ENCODE data around the gene ADAMTS17. TPM values are rescaled to one million over a fixed set of nuclear protein-coding genes. Genes with fewer than 3 reads are reported as not detected.

Gene ADAMTS17
- total and polyA plus RNA-seq, 9 of the 15 experiments (the other 6 are each of a cell fraction or from before 2014, with no cell fraction given) = 0.01 to 0.14 (median 0.07) TPM; not detected in 6

DNA sequence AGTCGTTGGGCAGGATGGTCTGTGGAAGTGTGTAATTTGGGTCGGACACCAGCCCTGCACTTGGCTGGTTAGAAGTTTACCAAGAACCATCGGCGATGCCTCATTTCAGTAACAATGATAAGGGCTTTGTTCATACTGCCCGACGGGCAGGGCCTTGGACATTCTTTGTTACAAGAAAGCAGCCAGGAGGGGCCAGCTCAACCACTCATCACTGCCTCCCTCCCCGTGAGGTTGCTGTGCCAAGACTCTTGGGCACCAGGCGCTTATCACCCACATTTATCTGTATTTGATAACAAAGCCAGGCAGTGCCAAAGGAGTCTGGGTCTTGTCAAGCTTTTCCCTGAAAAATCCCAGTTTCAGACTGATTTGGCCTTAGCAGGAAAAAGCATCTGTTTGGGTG lies 235.0 kb downstream of the ADAMTS17 start:
- no peak overlapping the region for H3K4me3 ChIP-seq
- H3K9me3 ChIP-seq (replicated peaks; ENCODE audit: control insufficient read depth, insufficient read depth, low read depth, low read length) = no peaks in the 10 kb centered on the region
- no peak overlapping the region for H3K4me2 ChIP-seq (ENCODE audit: insufficient read depth, low read length)
- H3K79me2 ChIP-seq (ENCODE audit: control insufficient read depth, insufficient read depth, low read length) = no peaks in the 10 kb centered on the region
- ChIA-PET CTCF (ENCODE audit: low intra/inter-chr PET ratio) (no interaction called here), POLR2A (no interaction called here)
- 0 out of 2 replicates have a peak, but pooled peaks cover 3% of the 10 kb centered on the region for H4K20me1 ChIP-seq (replicated peaks; ENCODE audit: control insufficient read depth, insufficient read depth, low read length)
- H3K27ac ChIP-seq (ENCODE audit: extremely low read depth, low read depth, low read length) = no peak overlapping the region
- peaks cover 5 to 58% of the 10 kb centered on the region in 2 experiments; a peak in 4 of 5 replicates for H3K27me3 ChIP-seq (ENCODE audit: control insufficient read depth in 2 of 2, insufficient read depth in 2 of 2, low read length in 2 of 2)
- H3K4me1 ChIP-seq (replicated peaks in 1 of 2; ENCODE audit: control insufficient read depth in 2 of 2, insufficient read depth in 2 of 2, low read length in 2 of 2) = no peaks in the 10 kb centered on the region; a peak in 1 of 5 replicates
- H3K36me3 ChIP-seq (ENCODE audit: control insufficient read depth, insufficient read depth, low read length) = no peaks in the 10 kb centered on the region
- no peaks in the 10 kb centered on the region for H3K9me1 ChIP-seq (ENCODE audit: control insufficient read depth, insufficient read depth, low read length)
- intact Hi-C loops (cut with micrococcal nuclease) (no loop called here), in situ Hi-C loops (cut with MboI) (no loop called here)
- no peak overlapping the region for H2AFZ ChIP-seq (ENCODE audit: low read depth, low read length)
- 0% methylated on average over 7 of the region's 8 CpGs for WGBS (ENCODE audit: insufficient coverage, low coverage, missing lambda C conversion rate)
- no TSS peak for BruUV-seq (replicated peaks)
- ATAC-seq (no peak), FAIRE-seq (no peak), DNase-seq (ENCODE audit: extremely low read depth in 1 of 4, low spot score in 3 of 4) (no peak)
- TF ChIP-seq SP2 (IDR thresholded peaks at IDR 0.05; ENCODE audit: extremely low read depth, low read depth, low read length, poor library complexity, severe bottlenecking) (no peak), HNRNPH1 (optimal IDR thresholded peaks at IDR 0.05; ENCODE audit: low read depth, low read length) (no peak), ZNF717 (CRISPR knock-in tag; IDR thresholded peaks at IDR 0.05) (no peak), MYNN (IDR thresholded peaks at IDR 0.05) (no peak), MYNN (CRISPR knock-in tag; IDR thresholded peaks at IDR 0.05) (no peak), TEAD1 (CRISPR knock-in tag; IDR thresholded peaks at IDR 0.05) (no peak), SIX5 (IDR thresholded peaks at IDR 0.05; ENCODE audit: borderline replicate concordance in 1 of 2, insufficient read depth in 1 of 2, low read depth in 1 of 2, low read length in 2 of 2) (no peak), NUFIP1 (IDR thresholded peaks at IDR 0.05; ENCODE audit: partially characterized antibody) (no peak), ZEB2 (IDR thresholded peaks at IDR 0.05) (no peak), RBFOX2 (IDR thresholded peaks at IDR 0.05; ENCODE audit: low read depth, low read length) (no peak), ELF2 (CRISPR knock-in tag; IDR thresholded peaks at IDR 0.05) (no peak), XRCC3 (IDR thresholded peaks at IDR 0.05) (no peak)
- TF ChIP-seq, protein P1, sequence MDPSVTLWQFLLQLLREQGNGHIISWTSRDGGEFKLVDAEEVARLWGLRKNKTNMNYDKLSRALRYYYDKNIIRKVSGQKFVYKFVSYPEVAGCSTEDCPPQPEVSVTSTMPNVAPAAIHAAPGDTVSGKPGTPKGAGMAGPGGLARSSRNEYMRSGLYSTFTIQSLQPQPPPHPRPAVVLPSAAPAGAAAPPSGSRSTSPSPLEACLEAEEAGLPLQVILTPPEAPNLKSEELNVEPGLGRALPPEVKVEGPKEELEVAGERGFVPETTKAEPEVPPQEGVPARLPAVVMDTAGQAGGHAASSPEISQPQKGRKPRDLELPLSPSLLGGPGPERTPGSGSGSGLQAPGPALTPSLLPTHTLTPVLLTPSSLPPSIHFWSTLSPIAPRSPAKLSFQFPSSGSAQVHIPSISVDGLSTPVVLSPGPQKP (CRISPR knock-in tag; IDR thresholded peaks at IDR 0.05) = no peak
- TF ChIP-seq, protein P2, sequence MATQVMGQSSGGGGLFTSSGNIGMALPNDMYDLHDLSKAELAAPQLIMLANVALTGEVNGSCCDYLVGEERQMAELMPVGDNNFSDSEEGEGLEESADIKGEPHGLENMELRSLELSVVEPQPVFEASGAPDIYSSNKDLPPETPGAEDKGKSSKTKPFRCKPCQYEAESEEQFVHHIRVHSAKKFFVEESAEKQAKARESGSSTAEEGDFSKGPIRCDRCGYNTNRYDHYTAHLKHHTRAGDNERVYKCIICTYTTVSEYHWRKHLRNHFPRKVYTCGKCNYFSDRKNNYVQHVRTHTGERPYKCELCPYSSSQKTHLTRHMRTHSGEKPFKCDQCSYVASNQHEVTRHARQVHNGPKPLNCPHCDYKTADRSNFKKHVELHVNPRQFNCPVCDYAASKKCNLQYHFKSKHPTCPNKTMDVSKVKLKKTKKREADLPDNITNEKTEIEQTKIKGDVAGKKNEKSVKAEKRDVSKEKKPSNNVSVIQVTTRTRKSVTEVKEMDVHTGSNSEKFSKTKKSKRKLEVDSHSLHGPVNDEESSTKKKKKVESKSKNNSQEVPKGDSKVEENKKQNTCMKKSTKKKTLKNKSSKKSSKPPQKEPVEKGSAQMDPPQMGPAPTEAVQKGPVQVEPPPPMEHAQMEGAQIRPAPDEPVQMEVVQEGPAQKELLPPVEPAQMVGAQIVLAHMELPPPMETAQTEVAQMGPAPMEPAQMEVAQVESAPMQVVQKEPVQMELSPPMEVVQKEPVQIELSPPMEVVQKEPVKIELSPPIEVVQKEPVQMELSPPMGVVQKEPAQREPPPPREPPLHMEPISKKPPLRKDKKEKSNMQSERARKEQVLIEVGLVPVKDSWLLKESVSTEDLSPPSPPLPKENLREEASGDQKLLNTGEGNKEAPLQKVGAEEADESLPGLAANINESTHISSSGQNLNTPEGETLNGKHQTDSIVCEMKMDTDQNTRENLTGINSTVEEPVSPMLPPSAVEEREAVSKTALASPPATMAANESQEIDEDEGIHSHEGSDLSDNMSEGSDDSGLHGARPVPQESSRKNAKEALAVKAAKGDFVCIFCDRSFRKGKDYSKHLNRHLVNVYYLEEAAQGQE (IDR thresholded peaks at IDR 0.05; ENCODE audit: borderline replicate concordance) = no peak
- TF ChIP-seq, protein P2 (CRISPR knock-in tag; IDR thresholded peaks at IDR 0.05; ENCODE audit: low read depth) = no peak
- H3K9ac ChIP-seq (ENCODE audit: insufficient read depth in 1 of 2, low read depth in 2 of 2, low read length in 2 of 2) = no peak overlapping the region
